Measurements from ENCODE around the gene CEP131. TPM values are rescaled to one million over a fixed set of nuclear protein-coding genes. Genes with fewer than 3 reads are reported as not detected.
A peak's percentile ranks its signal among the peaks of the same experiment; 100 is the strongest.

CEP131 gene
- total RNA-seq, 2 donors from 2014 or later, result 23.2 to 28.0 TPM

DNA sequence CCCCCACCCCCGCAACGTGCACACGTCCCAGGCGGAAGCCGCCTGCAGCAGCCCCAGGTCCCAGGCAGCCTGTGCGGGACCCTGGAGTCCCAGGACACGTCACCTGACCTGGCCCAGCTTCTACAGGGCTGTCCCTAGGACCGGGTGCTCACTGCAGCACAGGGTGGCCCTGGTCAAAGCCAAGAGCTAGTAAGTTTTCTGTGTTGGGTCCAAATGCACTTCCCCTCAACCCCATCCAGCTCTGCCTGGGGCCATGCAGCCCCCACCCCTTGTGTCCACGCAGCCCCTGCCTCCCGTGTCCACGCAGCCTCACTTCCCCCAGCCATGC is 79.6 kb downstream of the CEP131 start:
- no peak overlapping the region for H3K27ac Mint-ChIP-seq
- WGBS, 2 experiments (ENCODE audit: insufficient coverage in 1 of 2, insufficient read length in 1 of 2), result 89 to 95% methylated on average over 3 to 8 of the region's 11 CpGs

DNA sequence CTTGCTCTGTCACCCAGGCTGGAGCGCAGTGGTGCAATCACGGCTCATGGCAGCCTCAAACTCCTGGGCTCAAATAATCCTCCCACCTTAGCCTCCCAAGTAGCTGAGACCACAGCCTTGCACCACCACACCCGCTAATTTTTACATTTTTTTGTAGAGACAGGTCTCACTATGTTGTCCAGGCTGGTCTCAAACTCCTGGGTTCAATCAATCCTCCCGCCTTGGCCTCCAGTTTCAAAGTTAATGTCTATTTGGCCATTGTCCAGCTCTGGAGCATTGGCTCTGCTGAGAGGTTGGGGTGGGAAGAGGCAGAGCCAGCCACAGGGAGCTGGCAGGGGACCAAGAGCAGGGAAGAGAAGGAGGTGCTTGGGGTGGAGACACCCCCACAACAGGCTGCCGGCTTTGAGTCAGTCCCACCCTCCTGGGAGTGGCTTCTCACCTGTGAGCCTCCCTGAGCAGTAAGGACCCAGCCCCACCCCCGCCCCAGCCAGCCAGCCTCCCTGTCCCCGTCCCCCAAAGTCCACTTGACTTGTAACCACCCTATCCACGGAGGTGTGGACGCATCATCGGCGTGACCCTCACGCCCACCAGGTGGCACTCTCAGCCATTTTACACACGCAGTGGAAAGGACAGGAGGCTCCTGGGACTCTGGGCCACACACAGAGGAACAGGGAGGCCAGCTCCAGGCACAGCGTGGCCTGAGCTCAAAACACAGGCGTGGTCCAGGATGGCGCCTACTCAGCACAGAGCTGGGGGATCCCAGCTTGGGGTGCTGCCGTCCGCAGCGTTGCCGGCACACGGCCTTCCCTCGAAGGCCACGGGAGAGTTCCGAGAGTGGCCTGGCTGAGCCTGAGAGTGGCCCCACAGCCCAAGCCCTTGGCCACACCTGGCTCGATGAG is 80.2 kb downstream of the CEP131 start:
- WGBS, 2 experiments (ENCODE audit: insufficient coverage in 1 of 2, insufficient read length in 1 of 2), result 55 to 74% methylated on average over 10 to 25 of the region's 25 CpGs
- Mint-ChIP-seq H3K36me3 (ENCODE audit: low read depth) (no peaks in the 10 kb centered on the region), H3K9me3 (peaks cover 8% of the 10 kb centered on the region), H3K4me1 (no peaks in the 10 kb centered on the region), H3K27me3 (ENCODE audit: insufficient read depth) (no peaks in the 10 kb centered on the region), H3K27ac (no peak overlapping the region), H3K4me3 (no peak overlapping the region)
- Histone ChIP-seq H3K9ac (ENCODE audit: extremely low read depth, low read length, poor library complexity, severe bottlenecking) (no peak overlapping the region), H3K9me3 (ENCODE audit: control insufficient read depth, low read length) (no peaks in the 10 kb centered on the region), H3K4me3 (ENCODE audit: low read length) (no peak overlapping the region), H3K27ac (ENCODE audit: low read depth, low read length) (no peak overlapping the region), H3K4me1 (ENCODE audit: control insufficient read depth, insufficient read depth, low read length) (no peaks in the 10 kb centered on the region), H3K27me3 (ENCODE audit: control insufficient read depth, insufficient read depth, low read length, poor library complexity, severe bottlenecking) (no peaks in the 10 kb centered on the region), H3K36me3 (ENCODE audit: control insufficient read depth, insufficient read depth, low read length) (no peaks in the 10 kb centered on the region)
- peak; percentile 95 for DNase-seq
- TF ChIP-seq, protein P1, sequence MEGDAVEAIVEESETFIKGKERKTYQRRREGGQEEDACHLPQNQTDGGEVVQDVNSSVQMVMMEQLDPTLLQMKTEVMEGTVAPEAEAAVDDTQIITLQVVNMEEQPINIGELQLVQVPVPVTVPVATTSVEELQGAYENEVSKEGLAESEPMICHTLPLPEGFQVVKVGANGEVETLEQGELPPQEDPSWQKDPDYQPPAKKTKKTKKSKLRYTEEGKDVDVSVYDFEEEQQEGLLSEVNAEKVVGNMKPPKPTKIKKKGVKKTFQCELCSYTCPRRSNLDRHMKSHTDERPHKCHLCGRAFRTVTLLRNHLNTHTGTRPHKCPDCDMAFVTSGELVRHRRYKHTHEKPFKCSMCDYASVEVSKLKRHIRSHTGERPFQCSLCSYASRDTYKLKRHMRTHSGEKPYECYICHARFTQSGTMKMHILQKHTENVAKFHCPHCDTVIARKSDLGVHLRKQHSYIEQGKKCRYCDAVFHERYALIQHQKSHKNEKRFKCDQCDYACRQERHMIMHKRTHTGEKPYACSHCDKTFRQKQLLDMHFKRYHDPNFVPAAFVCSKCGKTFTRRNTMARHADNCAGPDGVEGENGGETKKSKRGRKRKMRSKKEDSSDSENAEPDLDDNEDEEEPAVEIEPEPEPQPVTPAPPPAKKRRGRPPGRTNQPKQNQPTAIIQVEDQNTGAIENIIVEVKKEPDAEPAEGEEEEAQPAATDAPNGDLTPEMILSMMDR (conservative IDR thresholded peaks at IDR 0.05), result peak; percentile 79

More for the DNA sequence above, 79.6 kb downstream of the CEP131 start:
- Histone ChIP-seq H3K4me1 (ENCODE audit: control insufficient read depth, insufficient read depth, low read length) (no peaks in the 10 kb centered on the region), H3K36me3 (ENCODE audit: control insufficient read depth, insufficient read depth, low read length) (no peaks in the 10 kb centered on the region), H3K9me3 (ENCODE audit: control insufficient read depth, low read length) (no peaks in the 10 kb centered on the region), H3K4me3 (ENCODE audit: low read length) (no peak overlapping the region), H3K9ac (ENCODE audit: extremely low read depth, low read length, poor library complexity, severe bottlenecking) (no peak overlapping the region), H3K27ac (ENCODE audit: low read depth, low read length) (no peak overlapping the region), H3K27me3 (ENCODE audit: control insufficient read depth, insufficient read depth, low read length, poor library complexity, severe bottlenecking) (no peaks in the 10 kb centered on the region)
- Mint-ChIP-seq H3K4me3 (no peak overlapping the region), H3K36me3 (ENCODE audit: low read depth) (no peaks in the 10 kb centered on the region), H3K27me3 (ENCODE audit: insufficient read depth) (no peaks in the 10 kb centered on the region), H3K4me1 (no peaks in the 10 kb centered on the region), H3K9me3 (peaks cover 6% of the 10 kb centered on the region)
- no peak for DNase-seq
- TF ChIP-seq, protein P1 (conservative IDR thresholded peaks at IDR 0.05), result no peak

DNA sequence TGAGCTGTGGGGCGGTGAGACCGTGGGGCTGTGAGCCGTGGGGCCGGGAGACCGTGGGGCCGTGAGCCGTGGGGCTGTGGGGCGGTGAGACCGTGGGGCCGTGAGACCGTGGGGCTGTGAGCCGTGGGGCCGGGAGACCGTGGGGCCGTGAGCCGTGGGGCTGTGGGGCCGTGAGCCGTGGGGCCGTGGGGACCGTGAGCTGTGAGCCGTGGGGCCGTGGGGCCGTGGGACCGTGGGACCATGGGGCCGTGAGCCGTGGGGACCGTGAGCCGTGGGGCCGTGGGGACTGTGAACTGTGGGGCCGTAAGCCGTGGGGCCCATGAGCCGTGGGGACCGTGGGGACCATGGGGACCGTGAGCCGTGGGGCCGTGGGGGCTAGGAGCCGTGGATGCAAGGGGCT is 82.1 kb downstream of the CEP131 start:
- TF ChIP-seq, protein P1 (conservative IDR thresholded peaks at IDR 0.05), result no peak
- Histone ChIP-seq H3K4me1 (ENCODE audit: control insufficient read depth, insufficient read depth, low read length) (no peaks in the 10 kb centered on the region), H3K9me3 (ENCODE audit: control insufficient read depth, low read length) (no peaks in the 10 kb centered on the region), H3K9ac (ENCODE audit: extremely low read depth, low read length, poor library complexity, severe bottlenecking) (no peak overlapping the region), H3K27me3 (ENCODE audit: control insufficient read depth, insufficient read depth, low read length, poor library complexity, severe bottlenecking) (no peaks in the 10 kb centered on the region), H3K4me3 (ENCODE audit: low read length) (no peak overlapping the region), H3K27ac (ENCODE audit: low read depth, low read length) (no peak overlapping the region), H3K36me3 (ENCODE audit: control insufficient read depth, insufficient read depth, low read length) (no peaks in the 10 kb centered on the region)
- Mint-ChIP-seq H3K36me3 (ENCODE audit: low read depth) (no peaks in the 10 kb centered on the region), H3K4me3 (no peak overlapping the region), H3K27me3 (ENCODE audit: insufficient read depth) (no peaks in the 10 kb centered on the region), H3K4me1 (no peaks in the 10 kb centered on the region), H3K27ac (no peak overlapping the region), H3K9me3 (peaks cover 8% of the 10 kb centered on the region)
- 93 to 95% methylated on average over 10 to 37 of the region's 37 CpGs for WGBS, 2 experiments (ENCODE audit: insufficient coverage in 1 of 2, insufficient read length in 1 of 2)
- DNase-seq, result no peak
